GM21825 (cell line): ENCODE data around the gene TMOD1.
A peak's percentile ranks its signal among the peaks of the same experiment; 100 is the strongest.
"Not testable (repeated sequence)": the region's sequence is repeated elsewhere in the genome, so short reads cannot be mapped to it uniquely, and the experiment has no call there.

ENCODE experiments used
- ATAC-seq: cut with Tn5 transposase; IDR thresholded peaks from one replicate; pipeline ENCODE4 v1.9.1; 2021; ENCODE audit warnings: mild to moderate bottlenecking, moderate library complexity; ENCODE audit not compliant: unreplicated experiment

Gene TMOD1

GRCh38 chr9:97497558-97498375 lies 3.7 kb upstream of the TMOD1 start:
- ATAC-seq, result not testable (repeated sequence)

- not testable (repeated sequence) for ATAC-seq
Observed at GRCh38 chr9:97498846-97499245, 2.6 kb upstream of the TMOD1 start.

GRCh38 chr9:97500263-97500662 lies 1.2 kb upstream of the TMOD1 start:
- no peak for ATAC-seq

GRCh38 chr9:97500765-97501176 lies 695 bp upstream of the TMOD1 start:
- ATAC-seq, result no peak

- ATAC-seq, result peak; percentile 23
Observed at GRCh38 chr9:97501972-97502221, 431 bp downstream of the TMOD1 start.

GRCh38 chr9:97502222-97502983 lies 937 bp downstream of the TMOD1 start:
- peak; percentile 30 for ATAC-seq

GRCh38 chr9:97502984-97503861 lies 1.8 kb downstream of the TMOD1 start:
- no peak for ATAC-seq

GRCh38 chr9:97503862-97504210 lies 2.4 kb downstream of the TMOD1 start:
- no peak for ATAC-seq

GRCh38 chr9:97504381-97505216 lies 3.1 kb downstream of the TMOD1 start:
- ATAC-seq, result no peak

- no peak for ATAC-seq
Observed at GRCh38 chr9:97505845-97506244, 4.4 kb downstream of the TMOD1 start.

GRCh38 chr9:97506306-97506705 lies 4.8 kb downstream of the TMOD1 start:
- ATAC-seq, result no peak

- ATAC-seq, result no peak
Observed at GRCh38 chr9:97506787-97507186, 5.3 kb downstream of the TMOD1 start.

GRCh38 chr9:97507428-97507984 lies 6.0 kb downstream of the TMOD1 start:
- ATAC-seq, result no peak

GRCh38 chr9:97508852-97509251 lies 7.4 kb downstream of the TMOD1 start:
- no peak for ATAC-seq

- ATAC-seq, result peak; percentile 72
Observed at GRCh38 chr9:97510797-97511654, 9.6 kb downstream of the TMOD1 start.

- no peak for ATAC-seq
Observed at GRCh38 chr9:97511655-97512427, 10.4 kb downstream of the TMOD1 start.

GRCh38 chr9:97512966-97513560 lies 11.6 kb downstream of the TMOD1 start:
- ATAC-seq, result no peak

GRCh38 chr9:97514531-97514930 lies 13.1 kb downstream of the TMOD1 start:
- ATAC-seq, result no peak
